ENCODE measurements around the gene RABGAP1.
"Not testable (repeated sequence)": the region's sequence is repeated elsewhere in the genome, so short reads cannot be mapped to it uniquely, and the experiment has no call there.

RABGAP1 gene

GRCh38 chr9:122940749-122941581 lies at the start of gene RABGAP1:
Gene RABGAP1, plus strand, starts transcription at chr9:122941020. Its CDS starts 16,040 bp downstream, at chr9:122957060.
- peak; percentile 80 to 94 for DNase-seq

GRCh38 chr9:122897969-122898368 lies 42.9 kb upstream of the RABGAP1 start:
- DNase-seq, result no peak

- no peak for DNase-seq
Measured at GRCh38 chr9:122900791-122901190, 40.0 kb upstream of the RABGAP1 start.

- no peak for DNase-seq
Measured at GRCh38 chr9:122904466-122904822, 36.4 kb upstream of the RABGAP1 start.

- peak; percentile 94 to 98 for DNase-seq
Measured at GRCh38 chr9:122904823-122905710, 35.8 kb upstream of the RABGAP1 start, which contains the start of gene RC3H2. Gene RC3H2, minus strand, starts transcription at chr9:122905359. Its CDS starts 7,850 bp downstream, at chr9:122897509.

- DNase-seq, result not testable (repeated sequence)
Measured at GRCh38 chr9:122906122-122906521, 34.7 kb upstream of the RABGAP1 start.

- no peak for DNase-seq
Measured at GRCh38 chr9:122912671-122912963, 28.2 kb upstream of the RABGAP1 start.

GRCh38 chr9:122912964-122913673 lies 27.7 kb upstream of the RABGAP1 start, which contains the start of gene ZBTB6:
Gene ZBTB6, minus strand, starts transcription at chr9:122913323. Its CDS starts 1,251 bp downstream, at chr9:122912072.
- DNase-seq, result peak; percentile 30 to 68

- no peak for DNase-seq
Measured at GRCh38 chr9:122918310-122918709, 22.5 kb upstream of the RABGAP1 start.

GRCh38 chr9:122922713-122923112 lies 18.1 kb upstream of the RABGAP1 start:
- DNase-seq, result no peak

GRCh38 chr9:122923947-122924346 lies 16.9 kb upstream of the RABGAP1 start:
- DNase-seq, result no peak

GRCh38 chr9:122929796-122930354 lies 10.9 kb upstream of the RABGAP1 start:
- no peak for DNase-seq

- DNase-seq, result no peak
Measured at GRCh38 chr9:122930541-122931225, 10.1 kb upstream of the RABGAP1 start.

GRCh38 chr9:122931226-122932121 lies 9.3 kb upstream of the RABGAP1 start, which contains the start of gene ZBTB26:
Gene ZBTB26, minus strand, starts transcription at chr9:122931512. Its CDS starts 11,578 bp downstream, at chr9:122919934.
- peak; percentile 51 to 81 for DNase-seq

GRCh38 chr9:122936464-122936863 lies 4.4 kb upstream of the RABGAP1 start:
- no peak for DNase-seq

GRCh38 chr9:122936883-122937282 lies 3.9 kb upstream of the RABGAP1 start:
- DNase-seq, result no peak

GRCh38 chr9:122939601-122940000 lies 1.2 kb upstream of the RABGAP1 start:
- no peak for DNase-seq

- DNase-seq, result no peak
Measured at GRCh38 chr9:122940454-122940748, 419 bp upstream of the RABGAP1 start.

GRCh38 chr9:122941582-122942234 lies 888 bp downstream of the RABGAP1 start:
- no peak for DNase-seq
